ENCODE results near the gene MBD6.
"Not testable (repeated sequence)": the region's sequence is repeated elsewhere in the genome, so short reads cannot be mapped to it uniquely, and the experiment has no call there.

Gene MBD6

GRCh38 chr12:57516617-57517153 is 5.9 kb upstream of the MBD6 start:
- H4K20me1 ChIP-seq (ENCODE audit: low read depth, low read length), result no peaks in the 10 kb centered on the region; the same call in 1 of the 2 replicates
- H3K79me2 ChIP-seq (ENCODE audit: insufficient read depth, low read length), result peaks cover 22% of the 10 kb centered on the region
- no peaks in the 10 kb centered on the region for H3K27me3 ChIP-seq (ENCODE audit: low read length)
- no peaks in the 10 kb centered on the region for H3K9me2 ChIP-seq (replicated peaks; ENCODE audit: insufficient read depth, low read length)
- no peak overlapping the region for H3K4me2 ChIP-seq (ENCODE audit: low read depth, low read length, poor library complexity, severe bottlenecking)
- H2AFZ ChIP-seq (ENCODE audit: low read depth, low read length, severe bottlenecking), result no peak overlapping the region
- peaks cover 20% of the 10 kb centered on the region for H3K36me3 ChIP-seq (ENCODE audit: low read length)
- no peak overlapping the region for H3K4me3 ChIP-seq (ENCODE audit: insufficient read depth, low read length, poor library complexity, severe bottlenecking)
- peaks cover 49% of the 10 kb centered on the region for H3F3A ChIP-seq (ENCODE audit: insufficient read depth)
- H3K9ac ChIP-seq (ENCODE audit: low read length), result no peak overlapping the region
- no peak overlapping the region for H3K27ac ChIP-seq (ENCODE audit: low read depth, low read length)
- no peaks in the 10 kb centered on the region for H3K9me3 ChIP-seq (ENCODE audit: insufficient read depth, low read length)
- TF ChIP-seq EZH2phosphoT487 (conservative IDR thresholded peaks at IDR 0.05; ENCODE audit: low read length) (no peak), CTCF (IDR thresholded peaks at IDR 0.05; ENCODE audit: insufficient read depth, low read length, poor library complexity, severe bottlenecking) (no peak)

- Histone ChIP-seq H3K4me3 (ENCODE audit: insufficient read depth, low read length, poor library complexity, severe bottlenecking) (no peak overlapping the region), H3K36me3 (ENCODE audit: low read length) (peaks cover 20% of the 10 kb centered on the region), H3K9me2 (replicated peaks; ENCODE audit: insufficient read depth, low read length) (no peaks in the 10 kb centered on the region), H3K27me3 (ENCODE audit: low read length) (no peaks in the 10 kb centered on the region), H3K79me2 (ENCODE audit: insufficient read depth, low read length) (peaks cover 22% of the 10 kb centered on the region), H3F3A (ENCODE audit: insufficient read depth) (peaks cover 54% of the 10 kb centered on the region), H4K20me1 (ENCODE audit: low read depth, low read length) (no peaks in the 10 kb centered on the region; the same call in 1 of the 2 replicates), H2AFZ (ENCODE audit: low read depth, low read length, severe bottlenecking) (no peak overlapping the region), H3K9ac (ENCODE audit: low read length) (no peak overlapping the region), H3K4me2 (ENCODE audit: low read depth, low read length, poor library complexity, severe bottlenecking) (no peak overlapping the region), H3K9me3 (ENCODE audit: insufficient read depth, low read length) (no peaks in the 10 kb centered on the region), H3K27ac (ENCODE audit: low read depth, low read length) (no peak overlapping the region)
- TF ChIP-seq EZH2phosphoT487 (conservative IDR thresholded peaks at IDR 0.05; ENCODE audit: low read length) (no peak), CTCF (IDR thresholded peaks at IDR 0.05; ENCODE audit: insufficient read depth, low read length, poor library complexity, severe bottlenecking) (no peak)
These were observed 5.4 kb upstream of the MBD6 start for GRCh38 chr12:57517187-57517586.

GRCh38 chr12:57517718-57518117 is 4.9 kb upstream of the MBD6 start:
- H3K9me3 ChIP-seq (ENCODE audit: insufficient read depth, low read length); H3K4me3 ChIP-seq (ENCODE audit: insufficient read depth, low read length, poor library complexity, severe bottlenecking); H3K9me2 ChIP-seq (replicated peaks; ENCODE audit: insufficient read depth, low read length); H3K9ac ChIP-seq (ENCODE audit: low read length); H4K20me1 ChIP-seq (ENCODE audit: low read depth, low read length); H2AFZ ChIP-seq (ENCODE audit: low read depth, low read length, severe bottlenecking); H3K4me2 ChIP-seq (ENCODE audit: low read depth, low read length, poor library complexity, severe bottlenecking); H3K27ac ChIP-seq (ENCODE audit: low read depth, low read length); H3K27me3 ChIP-seq (ENCODE audit: low read length): not testable (repeated sequence)
- H3F3A ChIP-seq (ENCODE audit: insufficient read depth), result peaks cover 52% of the 10 kb centered on the region
- H3K79me2 ChIP-seq (ENCODE audit: insufficient read depth, low read length), result peaks cover 22% of the 10 kb centered on the region
- peaks cover 20% of the 10 kb centered on the region for H3K36me3 ChIP-seq (ENCODE audit: low read length)

- Histone ChIP-seq H3K27ac (ENCODE audit: low read depth, low read length) (no peak overlapping the region), H2AFZ (ENCODE audit: low read depth, low read length, severe bottlenecking) (no peak overlapping the region), H3K9me3 (ENCODE audit: insufficient read depth, low read length) (no peaks in the 10 kb centered on the region), H3F3A (ENCODE audit: insufficient read depth) (peaks cover 49% of the 10 kb centered on the region), H3K27me3 (ENCODE audit: low read length) (no peaks in the 10 kb centered on the region), H4K20me1 (ENCODE audit: low read depth, low read length) (no peaks in the 10 kb centered on the region; the same call in 1 of the 2 replicates), H3K79me2 (ENCODE audit: insufficient read depth, low read length) (peaks cover 26% of the 10 kb centered on the region), H3K9me2 (replicated peaks; ENCODE audit: insufficient read depth, low read length) (no peaks in the 10 kb centered on the region), H3K4me2 (ENCODE audit: low read depth, low read length, poor library complexity, severe bottlenecking) (peak overlapping the region; percentile 72), H3K4me3 (ENCODE audit: insufficient read depth, low read length, poor library complexity, severe bottlenecking) (no peak overlapping the region), H3K36me3 (ENCODE audit: low read length) (peaks cover 20% of the 10 kb centered on the region), H3K9ac (ENCODE audit: low read length) (no peak overlapping the region; the same call in 1 of the 2 replicates)
- TF ChIP-seq EZH2phosphoT487 (conservative IDR thresholded peaks at IDR 0.05; ENCODE audit: low read length) (no peak), CTCF (IDR thresholded peaks at IDR 0.05; ENCODE audit: insufficient read depth, low read length, poor library complexity, severe bottlenecking) (no peak)
These were observed 4.3 kb upstream of the MBD6 start for GRCh38 chr12:57518176-57518919.

Data from SU-DHL-6 (cell line).